GM19328 (cell line): ENCODE results near the gene QDPR.
A peak's percentile ranks its signal among the peaks of the same experiment; 100 is the strongest.
"Not testable (repeated sequence)": the region's sequence is repeated elsewhere in the genome, so short reads cannot be mapped to it uniquely, and the experiment has no call there.

Source experiments
- ATAC-seq: cut with Tn5 transposase; IDR thresholded peaks from one replicate; pipeline ENCODE4 v1.9.1; 2021; ENCODE audit warnings: mild to moderate bottlenecking, moderate library complexity; ENCODE audit not compliant: unreplicated experiment

QDPR gene

DNA sequence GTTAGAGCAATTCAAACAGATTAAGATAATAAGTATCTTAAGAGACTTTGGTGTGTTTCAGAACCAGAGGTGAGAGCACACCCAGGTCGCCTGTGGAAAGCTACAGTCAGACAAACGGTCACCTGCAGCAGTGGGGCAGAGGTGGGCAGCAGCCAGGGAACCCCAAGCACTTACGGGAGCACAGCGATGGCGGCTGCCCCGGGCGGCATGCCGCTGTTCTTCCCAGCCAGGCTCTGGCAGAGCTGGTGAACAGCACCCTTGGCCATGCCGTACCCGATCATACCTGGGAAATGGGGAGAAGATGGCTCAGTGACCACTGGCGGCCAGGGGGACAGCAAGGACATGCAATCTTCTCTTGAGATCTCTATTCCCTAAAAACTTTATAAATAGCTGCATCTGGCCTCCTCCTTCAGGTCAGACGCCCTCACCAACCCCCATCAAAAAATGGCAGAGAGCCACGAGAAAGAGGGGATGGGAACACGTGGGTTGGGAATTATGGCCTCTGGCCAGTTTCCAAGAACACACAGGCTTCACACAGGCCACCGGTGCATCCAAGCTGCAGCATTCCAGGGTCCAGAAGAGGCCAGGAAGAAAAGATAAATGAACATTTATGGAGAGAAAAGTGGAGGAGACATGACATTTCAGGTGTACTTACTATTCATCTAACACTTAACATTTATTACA lies 19.7 kb downstream of the QDPR start:
- no peak for ATAC-seq

DNA sequence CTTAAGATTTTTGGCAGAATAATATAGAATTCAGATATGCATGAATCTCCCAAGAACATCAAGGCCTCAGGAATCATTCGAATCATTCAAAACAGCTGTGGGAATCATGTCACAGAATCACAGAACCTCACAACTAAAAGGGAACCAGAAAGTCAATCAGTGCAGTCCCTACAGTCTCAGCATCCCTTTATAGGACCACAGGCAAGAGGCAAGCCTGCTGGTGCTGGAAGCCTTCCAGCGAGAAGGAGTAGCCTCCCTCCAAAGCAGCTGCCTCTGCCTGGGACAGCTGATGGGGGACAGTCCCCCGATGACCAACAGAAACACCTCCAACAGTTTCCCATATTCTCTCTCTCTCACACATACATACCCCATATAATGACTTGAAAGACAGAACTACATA lies 20.7 kb downstream of the QDPR start:
- no peak for ATAC-seq

DNA sequence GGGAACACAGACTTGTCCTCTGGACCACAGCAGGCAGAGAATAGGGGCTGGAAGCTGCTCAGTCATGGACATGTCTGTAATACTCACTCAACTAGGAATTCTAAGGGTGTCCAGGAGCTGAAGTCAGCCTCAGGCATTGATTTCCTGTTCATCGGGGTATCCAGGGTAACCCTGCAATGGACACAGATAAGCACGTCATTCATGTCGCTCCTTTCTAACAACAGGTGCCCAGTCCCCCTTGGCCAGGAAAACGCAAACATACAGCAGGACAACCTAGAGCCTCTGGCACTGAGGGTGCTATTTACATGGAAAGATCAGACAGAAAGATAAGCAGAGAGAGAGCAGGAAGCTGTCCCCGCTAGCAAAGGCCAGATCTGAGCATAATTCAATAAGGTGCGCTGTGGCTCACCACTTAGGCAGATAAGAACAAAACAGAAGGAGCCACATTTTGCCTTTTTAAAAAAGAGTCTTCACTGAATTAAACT lies 21.3 kb downstream of the QDPR start:
- no peak for ATAC-seq

DNA sequence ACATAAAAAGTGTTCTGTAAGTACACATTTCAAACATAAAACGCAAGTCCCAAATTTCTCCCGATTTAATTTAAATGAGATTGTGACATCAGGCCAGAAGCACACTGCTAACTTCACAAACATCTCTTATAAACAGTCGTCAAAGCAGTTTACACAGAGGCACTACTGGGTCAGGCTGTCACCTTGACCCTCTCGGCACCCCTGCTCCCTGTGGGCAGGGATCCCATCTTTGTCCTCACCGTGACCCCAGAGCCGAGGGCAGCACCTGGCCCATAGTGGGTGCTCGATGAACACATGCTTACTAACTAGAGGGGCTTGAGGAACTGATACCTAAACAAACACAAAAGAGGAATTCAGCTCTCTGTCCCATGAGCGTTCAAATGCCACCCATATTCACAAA lies 22.2 kb downstream of the QDPR start:
- ATAC-seq: no peak

DNA sequence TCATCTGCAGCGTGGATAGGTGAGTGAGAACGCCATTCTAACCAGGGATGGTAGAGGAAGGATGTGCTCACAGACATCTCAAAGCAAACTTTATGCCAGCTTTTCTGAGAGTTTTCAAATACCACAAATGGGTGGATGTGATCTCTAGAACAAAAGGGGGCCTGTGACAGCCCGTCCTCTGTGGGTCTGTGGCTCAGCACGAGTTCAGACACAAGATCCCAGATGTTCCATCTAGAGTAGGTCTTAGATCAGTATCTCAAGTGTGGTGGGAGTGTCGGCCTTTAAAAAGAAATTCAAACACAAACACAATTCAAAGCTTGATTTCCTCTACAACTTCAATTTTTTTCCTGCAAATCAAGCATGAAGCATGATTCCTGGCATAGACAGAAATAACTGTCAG lies 22.8 kb downstream of the QDPR start:
- ATAC-seq: no peak

DNA sequence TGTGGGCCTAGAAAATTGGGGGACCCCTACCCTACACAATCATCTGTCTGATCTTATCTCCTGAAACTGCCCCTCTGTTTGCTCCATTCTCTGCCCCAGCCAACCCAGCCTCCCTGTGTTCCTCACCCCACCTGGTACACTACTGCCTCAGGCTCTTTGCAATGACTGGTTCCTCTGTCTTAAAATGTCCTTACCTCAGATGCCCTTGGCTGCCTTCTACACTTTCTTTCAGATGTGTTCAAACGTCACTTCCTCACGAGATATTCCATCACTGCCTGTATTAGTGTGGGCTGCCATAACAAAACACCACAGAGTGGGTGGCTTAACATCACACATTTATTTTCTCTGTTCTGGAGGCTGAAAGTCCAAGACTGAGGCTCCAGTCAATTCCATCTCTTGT lies 29.2 kb downstream of the QDPR start:
- no peak for ATAC-seq

DNA sequence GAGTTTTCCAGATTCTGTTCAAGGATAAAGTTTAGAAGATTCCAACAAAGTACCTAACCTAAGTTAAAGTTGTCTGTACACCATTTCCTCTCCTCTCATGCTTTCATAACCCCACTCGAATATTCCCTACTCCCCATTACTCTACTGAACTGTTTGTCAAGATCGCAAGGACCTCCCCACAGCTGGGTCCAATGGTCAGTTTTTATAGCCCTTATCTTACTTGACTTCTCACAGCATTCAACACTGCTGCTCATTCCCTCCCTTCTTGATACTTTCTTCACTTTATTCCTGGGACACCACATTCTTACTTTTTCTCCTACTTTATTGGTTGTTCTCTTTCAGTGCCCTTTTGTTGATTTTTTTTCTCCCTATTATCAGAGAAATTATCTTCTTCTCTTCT lies 30.9 kb downstream of the QDPR start:
- ATAC-seq: no peak

DNA sequence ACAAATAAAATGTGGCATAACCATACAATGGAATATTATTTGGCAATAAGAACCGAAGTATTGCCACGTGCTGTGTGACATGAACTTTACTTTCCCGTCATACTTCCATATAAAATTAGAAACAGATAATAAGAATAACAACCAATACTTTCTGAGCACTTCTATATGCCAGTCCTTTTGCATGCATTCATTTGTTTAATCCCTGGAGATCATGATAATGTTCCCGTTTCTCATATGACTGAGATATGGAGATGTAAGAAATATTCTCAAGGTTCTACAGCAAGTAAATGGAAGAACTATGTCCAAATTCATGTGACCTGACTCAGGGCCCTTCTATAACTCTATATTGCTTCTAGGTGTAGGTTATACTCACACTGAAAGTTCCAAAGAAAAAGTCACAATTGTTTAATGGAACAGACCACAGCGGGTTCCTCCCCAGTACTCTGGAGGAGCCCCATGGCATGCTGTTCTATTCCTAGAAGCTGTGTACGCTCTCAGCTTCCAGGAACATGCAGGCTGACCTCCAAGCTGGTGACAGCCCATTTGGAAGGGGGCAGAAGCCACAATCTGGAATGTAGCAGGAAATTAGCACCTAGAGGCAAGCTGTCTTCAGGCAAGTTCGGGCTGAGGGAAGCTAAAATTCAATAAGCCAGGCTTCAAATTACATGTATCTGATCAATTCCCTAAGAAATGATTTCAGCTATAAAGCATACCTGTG lies 31.5 kb downstream of the QDPR start:
- ATAC-seq: no peak

DNA sequence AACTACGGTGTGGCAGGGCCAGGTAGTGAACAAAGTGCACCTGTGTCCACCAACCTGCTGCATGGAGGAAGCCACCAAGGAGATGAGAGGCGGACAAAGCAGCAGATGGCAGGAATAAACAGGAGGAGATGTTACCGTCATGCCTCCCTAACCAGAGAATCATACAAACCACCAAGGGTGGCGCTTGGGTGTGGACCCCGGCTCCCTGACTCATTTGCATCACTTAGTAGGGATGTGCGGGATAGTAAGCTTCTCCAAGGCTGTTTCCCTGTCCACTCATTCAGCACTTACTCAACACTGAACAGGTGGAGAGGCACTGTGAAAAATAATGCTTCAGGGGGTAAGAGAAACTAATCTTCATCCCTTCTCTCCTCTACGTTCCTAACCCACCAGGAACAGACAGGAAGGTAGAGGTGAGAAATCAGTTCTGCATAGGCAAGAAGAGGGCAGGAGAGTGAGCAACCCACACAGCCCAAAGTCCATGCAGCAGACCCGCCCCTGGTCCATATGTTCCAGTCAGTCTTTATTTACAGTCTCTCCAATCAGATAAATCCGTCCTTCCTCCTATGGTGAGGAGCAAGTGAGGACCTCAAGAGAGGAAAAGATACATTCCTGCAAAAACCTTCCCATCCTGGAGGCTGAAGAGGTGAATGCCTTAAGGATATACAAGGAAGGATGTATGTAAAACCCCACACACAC lies 34.0 kb downstream of the QDPR start:
- ATAC-seq: no peak

- ATAC-seq: no peak
These were observed 35.0 kb downstream of the QDPR start for GRCh38 chr4:17476853-17477252.

DNA sequence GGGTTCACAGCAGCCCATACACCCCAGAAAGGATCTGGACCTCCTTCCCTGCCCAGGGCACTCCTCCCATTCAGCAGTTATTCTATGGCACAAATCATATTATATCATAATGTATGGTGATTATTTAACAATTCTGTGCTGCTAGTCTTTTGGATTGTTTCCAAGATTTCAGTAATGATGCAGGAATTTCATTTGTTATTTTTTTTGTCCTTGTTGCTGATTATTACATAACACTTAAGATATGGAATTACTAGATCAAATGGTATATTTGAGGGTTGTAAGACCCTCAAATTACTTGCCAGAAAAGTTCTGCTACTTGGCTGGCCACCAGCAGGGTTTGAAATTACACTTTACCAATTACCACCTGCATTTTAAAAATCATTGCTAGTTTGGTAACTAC lies 36.4 kb downstream of the QDPR start:
- ATAC-seq: no peak

- ATAC-seq: no peak
These were observed 41.8 kb downstream of the QDPR start for GRCh38 chr4:17469931-17470674.

DNA sequence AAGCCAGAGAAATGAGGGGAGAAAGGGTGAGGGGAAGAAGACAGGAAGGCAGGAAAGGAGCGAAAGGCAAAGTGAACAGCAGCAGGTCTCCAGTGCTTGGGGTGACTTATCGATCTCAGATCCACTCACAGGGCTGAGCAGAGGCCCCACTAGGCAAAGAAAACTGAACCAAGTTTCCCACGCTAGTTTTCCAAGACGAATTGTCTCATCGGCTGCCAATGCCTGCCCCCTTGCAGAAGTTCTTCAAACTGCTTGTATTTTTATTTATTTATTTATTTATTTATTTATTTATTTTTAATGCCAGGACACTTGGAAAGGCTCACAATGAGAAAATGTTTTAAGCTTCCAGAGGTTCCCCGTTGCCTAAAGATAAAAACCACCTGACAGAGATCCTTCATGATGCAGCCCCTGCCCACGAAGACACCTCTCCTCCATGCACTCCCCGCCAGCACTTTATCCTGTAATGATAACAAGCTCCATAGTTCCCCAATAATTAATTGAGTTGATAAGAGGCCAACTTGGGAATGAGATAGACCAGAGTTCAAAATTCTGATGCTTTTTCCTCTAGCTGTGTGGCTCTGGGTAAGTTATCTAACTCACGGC lies 43.2 kb downstream of the QDPR start:
- ATAC-seq: no peak

DNA sequence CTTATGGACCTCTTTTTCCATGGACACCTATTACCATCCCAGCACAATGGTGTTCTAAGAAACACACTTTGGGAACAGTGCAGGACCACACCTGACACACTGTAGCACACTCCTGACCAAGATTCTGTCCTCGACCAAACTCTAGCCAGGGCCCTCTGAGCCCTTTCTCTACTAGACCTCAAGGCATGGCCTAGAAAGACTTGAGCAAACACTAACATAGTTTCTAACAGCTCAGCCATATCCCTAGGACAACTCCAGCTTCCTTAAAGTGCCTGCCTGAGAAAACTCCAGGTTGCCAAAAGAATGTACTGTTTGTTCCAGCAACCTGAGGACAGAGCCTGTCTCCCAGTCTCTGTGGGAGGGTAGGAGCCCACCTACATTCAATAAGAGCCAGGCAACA lies 48.3 kb downstream of the QDPR start:
- ATAC-seq: no peak

DNA sequence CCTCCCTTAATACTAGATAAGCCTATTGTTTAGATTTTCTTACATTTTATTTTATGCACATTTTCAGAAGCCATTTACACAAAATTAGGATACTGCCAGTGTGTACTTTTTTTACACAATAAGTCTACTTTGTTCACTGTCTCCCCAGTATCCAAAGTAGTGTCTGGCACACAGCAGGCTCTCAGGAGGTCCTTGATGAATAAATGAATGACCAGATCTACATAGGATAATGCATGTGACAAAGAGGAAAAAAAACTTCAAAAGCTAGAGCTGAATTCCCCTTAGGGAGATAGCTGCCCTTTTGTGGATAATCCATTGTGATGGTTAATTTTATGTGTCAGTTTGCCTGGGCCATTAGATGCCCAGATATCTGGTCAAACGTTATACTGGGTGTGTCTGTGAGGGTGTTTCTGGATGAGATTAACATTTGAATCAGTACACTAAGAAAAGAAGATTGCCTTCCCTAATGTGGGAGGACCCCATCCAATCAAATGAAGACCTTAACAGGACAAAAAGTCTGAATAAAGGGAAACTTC lies 61.6 kb downstream of the QDPR start:
- no peak for ATAC-seq

GRCh38 chr4:17448689-17449088 lies 63.2 kb downstream of the QDPR start:
- ATAC-seq: no peak

DNA sequence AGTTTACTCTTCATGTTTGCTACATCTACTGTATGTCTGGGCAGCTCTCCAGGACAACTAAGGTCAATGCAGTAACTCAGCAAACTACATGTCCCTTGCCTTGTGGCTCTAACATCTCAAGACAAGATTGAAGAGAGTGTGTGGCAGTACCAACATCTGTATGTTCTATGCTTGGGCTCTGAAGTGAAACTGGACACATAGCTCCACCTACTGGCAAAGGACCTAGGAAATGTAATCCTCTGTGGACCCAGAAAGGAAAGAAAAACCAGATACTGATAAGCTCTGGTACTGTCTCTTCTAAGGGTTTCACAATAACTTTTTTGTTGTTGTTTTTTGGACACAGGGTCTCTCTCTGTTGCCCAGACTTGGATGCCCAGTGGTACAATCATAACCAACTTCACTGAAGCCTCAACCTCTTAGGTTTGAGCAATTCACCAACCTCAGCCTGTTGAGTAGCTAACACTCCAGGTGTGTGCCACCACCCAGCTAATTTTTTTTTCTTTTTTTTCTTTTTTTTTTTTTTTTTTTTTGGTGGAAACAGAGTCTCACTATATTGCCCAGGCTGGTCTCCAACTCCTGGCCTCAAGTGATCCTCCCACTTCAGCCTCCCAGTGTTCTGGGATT lies 64.1 kb downstream of the QDPR start:
- ATAC-seq: peak; percentile 94

DNA sequence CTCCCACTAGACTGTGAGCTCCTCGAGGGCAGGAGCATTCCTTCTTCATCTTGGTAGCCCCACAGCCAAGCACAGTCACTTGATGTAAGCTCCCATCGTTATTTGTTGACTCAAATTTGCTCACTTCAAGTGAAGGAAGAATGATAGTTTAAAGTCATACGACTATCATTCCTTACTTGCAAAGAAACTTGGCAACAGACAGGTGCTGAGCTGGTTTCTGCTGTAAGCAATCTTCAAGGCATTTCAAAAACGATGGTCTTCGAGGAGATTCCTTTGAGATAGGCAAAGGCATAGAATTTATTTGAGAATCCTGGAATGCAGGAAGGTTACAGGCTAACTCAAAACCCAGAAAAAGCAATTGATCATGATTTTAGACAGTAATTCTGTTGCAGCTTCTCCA lies 64.8 kb downstream of the QDPR start:
- ATAC-seq: no peak

GRCh38 chr4:17442477-17442876 lies 69.4 kb downstream of the QDPR start:
- ATAC-seq: not testable (repeated sequence)

GRCh38 chr4:17437396-17437795 lies 74.5 kb downstream of the QDPR start:
- no peak for ATAC-seq
